ENCODE results near the gene CDHR1.

The CDHR1 gene

GRCh38 chr10:84193846-84194423, 402 bp upstream of the CDHR1 start:
- Histone ChIP-seq H3K36me3 (ENCODE audit: insufficient read depth, insufficient read length, low read length) (no peaks in the 10 kb centered on the region), H3K4me3 (ENCODE audit: insufficient read length, low read depth) (peak overlapping the region; percentile 8), H3K27me3 (ENCODE audit: insufficient read depth, insufficient read length) (peaks cover 28% of the 10 kb centered on the region), H3K4me1 (ENCODE audit: insufficient read depth, insufficient read length) (peaks cover 6% of the 10 kb centered on the region), H3K9me3 (ENCODE audit: insufficient read depth, low read length) (no peaks in the 10 kb centered on the region), H3K9ac (ENCODE audit: insufficient read length, low read depth) (peak overlapping the region; percentile 9)
- DNase-seq (ENCODE audit: low read depth, low spot score), result no peak
- TF ChIP-seq SUZ12 (IDR thresholded peaks at IDR 0.05; ENCODE audit: extremely low read depth, insufficient read depth, insufficient read length) (no peak), ZNF274 (IDR thresholded peaks at IDR 0.05; ENCODE audit: low read depth, low read length) (no peak), YY1 (IDR thresholded peaks at IDR 0.05; ENCODE audit: insufficient read depth, insufficient read length) (no peak)

- TF ChIP-seq YY1 (IDR thresholded peaks at IDR 0.05; ENCODE audit: insufficient read depth, insufficient read length), result no peak
- no peak for TF ChIP-seq SUZ12 (IDR thresholded peaks at IDR 0.05; ENCODE audit: extremely low read depth, insufficient read depth, insufficient read length)
- H3K36me3 ChIP-seq (ENCODE audit: insufficient read depth, insufficient read length, low read length), result no peaks in the 10 kb centered on the region
- H3K4me3 ChIP-seq (ENCODE audit: insufficient read length, low read depth), result peak overlapping the region; percentile 53
- peak overlapping the region; percentile 83 for H3K9ac ChIP-seq (ENCODE audit: insufficient read length, low read depth)
- peaks cover 6% of the 10 kb centered on the region for H3K4me1 ChIP-seq (ENCODE audit: insufficient read depth, insufficient read length)
- peaks cover 28% of the 10 kb centered on the region for H3K27me3 ChIP-seq (ENCODE audit: insufficient read depth, insufficient read length)
- H3K9me3 ChIP-seq (ENCODE audit: insufficient read depth, low read length), result no peaks in the 10 kb centered on the region
- DNase-seq (ENCODE audit: low read depth, low spot score), result no peak
These were observed 900 bp downstream of the CDHR1 start for GRCh38 chr10:84195044-84195830.

GRCh38 chr10:84196083-84196482, 1.7 kb downstream of the CDHR1 start:
- no peak for DNase-seq (ENCODE audit: low read depth, low spot score)
- H3K27me3 ChIP-seq (ENCODE audit: insufficient read depth, insufficient read length), result peaks cover 28% of the 10 kb centered on the region
- H3K9ac ChIP-seq (ENCODE audit: insufficient read length, low read depth), result no peak overlapping the region
- no peak overlapping the region for H3K4me3 ChIP-seq (ENCODE audit: insufficient read length, low read depth)
- no peaks in the 10 kb centered on the region for H3K9me3 ChIP-seq (ENCODE audit: insufficient read depth, low read length)
- H3K36me3 ChIP-seq (ENCODE audit: insufficient read depth, insufficient read length, low read length), result no peaks in the 10 kb centered on the region
- TF ChIP-seq SUZ12 (IDR thresholded peaks at IDR 0.05; ENCODE audit: extremely low read depth, insufficient read depth, insufficient read length) (no peak), YY1 (IDR thresholded peaks at IDR 0.05; ENCODE audit: insufficient read depth, insufficient read length) (no peak), ZNF274 (IDR thresholded peaks at IDR 0.05; ENCODE audit: low read depth, low read length) (no peak)
- peaks cover 6% of the 10 kb centered on the region for H3K4me1 ChIP-seq (ENCODE audit: insufficient read depth, insufficient read length)

- H3K4me1 ChIP-seq (ENCODE audit: insufficient read depth, insufficient read length), result peaks cover 6% of the 10 kb centered on the region
- H3K4me3 ChIP-seq (ENCODE audit: insufficient read length, low read depth), result no peak overlapping the region
- no peaks in the 10 kb centered on the region for H3K9me3 ChIP-seq (ENCODE audit: insufficient read depth, low read length)
- H3K9ac ChIP-seq (ENCODE audit: insufficient read length, low read depth), result no peak overlapping the region
- no peak for TF ChIP-seq YY1 (IDR thresholded peaks at IDR 0.05; ENCODE audit: insufficient read depth, insufficient read length)
- TF ChIP-seq ZNF274 (IDR thresholded peaks at IDR 0.05; ENCODE audit: low read depth, low read length), result no peak
- TF ChIP-seq SUZ12 (IDR thresholded peaks at IDR 0.05; ENCODE audit: extremely low read depth, insufficient read depth, insufficient read length), result no peak
- peaks cover 28% of the 10 kb centered on the region for H3K27me3 ChIP-seq (ENCODE audit: insufficient read depth, insufficient read length)
- H3K36me3 ChIP-seq (ENCODE audit: insufficient read depth, insufficient read length, low read length), result no peaks in the 10 kb centered on the region
- DNase-seq (ENCODE audit: low read depth, low spot score), result no peak
These were observed 2.6 kb downstream of the CDHR1 start for GRCh38 chr10:84196941-84197340.

GRCh38 chr10:84197643-84198042, 3.3 kb downstream of the CDHR1 start:
- H3K36me3 ChIP-seq (ENCODE audit: insufficient read depth, insufficient read length, low read length), result no peaks in the 10 kb centered on the region
- peaks cover 28% of the 10 kb centered on the region for H3K27me3 ChIP-seq (ENCODE audit: insufficient read depth, insufficient read length)
- no peak for DNase-seq (ENCODE audit: low read depth, low spot score)
- no peak overlapping the region for H3K4me3 ChIP-seq (ENCODE audit: insufficient read length, low read depth)
- no peak overlapping the region for H3K9ac ChIP-seq (ENCODE audit: insufficient read length, low read depth)
- no peaks in the 10 kb centered on the region for H3K9me3 ChIP-seq (ENCODE audit: insufficient read depth, low read length)
- TF ChIP-seq ZNF274 (IDR thresholded peaks at IDR 0.05; ENCODE audit: low read depth, low read length) (no peak), SUZ12 (IDR thresholded peaks at IDR 0.05; ENCODE audit: extremely low read depth, insufficient read depth, insufficient read length) (no peak), YY1 (IDR thresholded peaks at IDR 0.05; ENCODE audit: insufficient read depth, insufficient read length) (no peak)
- peaks cover 6% of the 10 kb centered on the region for H3K4me1 ChIP-seq (ENCODE audit: insufficient read depth, insufficient read length)

GRCh38 chr10:84198206-84198915, 4.0 kb downstream of the CDHR1 start:
- TF ChIP-seq ZNF274 (IDR thresholded peaks at IDR 0.05; ENCODE audit: low read depth, low read length), result no peak
- TF ChIP-seq YY1 (IDR thresholded peaks at IDR 0.05; ENCODE audit: insufficient read depth, insufficient read length), result no peak
- no peak for TF ChIP-seq SUZ12 (IDR thresholded peaks at IDR 0.05; ENCODE audit: extremely low read depth, insufficient read depth, insufficient read length)
- Histone ChIP-seq H3K9me3 (ENCODE audit: insufficient read depth, low read length) (no peaks in the 10 kb centered on the region), H3K27me3 (ENCODE audit: insufficient read depth, insufficient read length) (peaks cover 20% of the 10 kb centered on the region), H3K4me3 (ENCODE audit: insufficient read length, low read depth) (no peak overlapping the region), H3K4me1 (ENCODE audit: insufficient read depth, insufficient read length) (peaks cover 6% of the 10 kb centered on the region), H3K9ac (ENCODE audit: insufficient read length, low read depth) (no peak overlapping the region), H3K36me3 (ENCODE audit: insufficient read depth, insufficient read length, low read length) (no peaks in the 10 kb centered on the region)
- no peak for DNase-seq (ENCODE audit: low read depth, low spot score)

All from NT2/D1 (cell line).